Adrenal gland (tissue), 12 donors: Measurements from ENCODE around the gene DISP2. TPM values are rescaled to one million over a fixed set of nuclear protein-coding genes. Genes with fewer than 3 reads are reported as not detected.

ENCODE experiments used
- DNase-seq, 7 donors: peaks; one replicate each; pipeline ENCODE4 v3.0.0-alpha.2; 2019 to 2020
- H3K27ac ChIP-seq, 5 donors: fragments of 200-600 bp; sonication (generic) in 4 of 5; 1 replicate in 3 of 5; 2 replicates in 2 of 5; pipeline versions ENCODE4 v1.5.1 to v1.8.0; 2016 to 2020; ENCODE audit warnings: mild to moderate bottlenecking in 1 of 5
- H3K27me3 ChIP-seq: fragments of 200-600 bp; 2 replicates; pipeline ENCODE4 v1.8.0; 2021
- H3K36me3 ChIP-seq, 2 donors: fragments of 200-600 bp; replicated peaks in 1 of 2; 1 replicate in 1 of 2; 2 replicates in 1 of 2; pipeline versions ENCODE4 v1.5.1 to v1.8.0; 2018 to 2022
- H3K4me1 ChIP-seq, 2 donors: fragments of 200-600 bp; replicated peaks in 1 of 2; 1 replicate in 1 of 2; 2 replicates in 1 of 2; pipeline versions ENCODE4 v1.5.1 to v1.8.0; 2018 to 2021
- H3K4me3 ChIP-seq, 4 donors: fragments of 200-600 bp; sonication (generic) in 3 of 4; one replicate each; pipeline ENCODE4 v1.5.1; 2016 to 2018
- H3K9me3 ChIP-seq, 3 donors: fragments of 200-600 bp; sonication (generic) in 1 of 3; replicated peaks in 1 of 3; 1 replicate in 2 of 3; 2 replicates in 1 of 3; pipeline versions ENCODE4 v1.5.1 to v1.8.0; 2016 to 2021
- POLR2A ChIP-seq, 2 donors: fragments of 450-650 bp; IDR thresholded peaks; one replicate each; pipeline ENCODE4 v1.6.1; 2017; ENCODE audit warnings: antibody characterized with exemption in 2 of 2, mild to moderate bottlenecking in 2 of 2, moderate library complexity in 1 of 2
- WGBS, 4 donors: extraction: QIAGEN DNeasy Blood & Tissue Kit in 2 of 4; methylation state at CpG; one replicate each; pipeline versions ENCODE4 v1.1.5 to v1.1.7; 2013 to 2017; 5-methylcytosine and 5-hydroxymethylcytosine counted together
- intact Hi-C, 2 donors: fragments of 100-400 bp; cut with DNase I; formaldehyde crosslinking; loops; one replicate each; pipeline versions ENCODE4 v1.14.1 to v1.15.0; 2022 to 2023
- polyA plus RNA-seq, 3 donors: library from polyadenylated mRNA; stranded (reverse); fragments of 200-250 nt in 2 of 3; fragments of 350-450 nt in 1 of 3; fragmentation: Illumina TruSeq in 1 of 3; extraction: RNeasy Lipid Tissue Mini Kit (QIAGEN cat#74804) in 1 of 3; gene quantifications; one replicate each; pipeline ENCODE4 v1.2.3, GENCODE V29; 2013 to 2014
- total RNA-seq, 9 donors: library from RNA; depleted of rRNA in 4 of 9; stranded (reverse); fragments of >200 nt in 4 of 9; fragments of 120-200 nt in 1 of 9; fragmentation: NEBNext Ultra II Directional in 1 of 9; extraction: Animal tissue kit (Norgen Biotek cat#: 25700) in 1 of 9; gene quantifications; one replicate each; pipeline versions ENCODE4 v1.1.0 to v1.2.4, GENCODE V29; 2013 to 2023
- TF ChIP-seq, protein P1 (sequence below), 6 experiments: fragments of 450-650 bp in 4 of 6; fragments of 200-600 bp in 2 of 6; sonication (generic) in 1 of 6; IDR thresholded peaks; 1 replicate in 5 of 6; 2 replicates in 1 of 6; pipeline versions ENCODE4 v1.5.1 to v1.8.0; 2016 to 2021; ENCODE audit warnings: antibody characterized with exemption in 6 of 6, mild to moderate bottlenecking in 2 of 6, moderate library complexity in 1 of 6
- donor health status: healthy with polysubstance abuse.
- donor health status: Bipolar disorder and iron deficiency.
- donor health status: DM: yes; HTN: yes; CAD: no.
- donor health status: DM: no; HTN: no; CAD: no.
- donor health status: DM: no; HTN: no; CAD: no.
- donor health status: DM: yes; HTN: yes; CAD: no.

Gene DISP2
- total and polyA plus RNA-seq, 12 donors: 0.36 to 19.4 (median 1.2) TPM; not detected in 1

DNA sequence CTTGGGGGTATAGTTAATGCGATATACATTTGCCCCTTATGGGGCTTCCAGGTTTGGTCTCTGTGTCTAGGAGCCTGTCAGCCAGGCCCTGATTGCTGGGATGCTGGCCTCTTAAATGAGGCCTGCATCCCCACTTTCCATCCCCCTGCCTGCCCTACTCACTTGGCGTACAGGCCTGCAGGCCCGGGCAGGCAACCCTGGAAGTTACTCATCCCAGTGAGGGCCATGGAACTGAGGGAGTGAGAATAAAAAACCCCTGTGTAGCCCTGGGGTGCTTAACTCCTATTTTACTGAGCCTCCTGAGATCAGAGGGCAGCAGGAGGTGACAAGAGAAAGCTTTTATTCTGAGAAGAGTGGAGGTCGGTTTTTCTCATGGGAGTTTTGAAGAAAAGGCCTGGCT is 2.0 kb downstream of the DISP2 start:
- no peak overlapping the region for H3K27ac ChIP-seq
- no peak for DNase-seq
- intact Hi-C loops: loop anchor here (5.0 to 10.0 kb wide), 2 partner anchors 55 to 62 kb away; no protein-coding TSS in a partner anchor
- H3K4me3 ChIP-seq: no peak overlapping the region
- WGBS, 4 donors: 87 to 97% (median 91%) methylated on average over 4 of the region's 4 CpGs
- H3K9me3 ChIP-seq: no peaks in the 10 kb centered on the region
- TF ChIP-seq POLR2A (IDR thresholded peaks at IDR 0.05): no peak
- TF ChIP-seq, protein P1, sequence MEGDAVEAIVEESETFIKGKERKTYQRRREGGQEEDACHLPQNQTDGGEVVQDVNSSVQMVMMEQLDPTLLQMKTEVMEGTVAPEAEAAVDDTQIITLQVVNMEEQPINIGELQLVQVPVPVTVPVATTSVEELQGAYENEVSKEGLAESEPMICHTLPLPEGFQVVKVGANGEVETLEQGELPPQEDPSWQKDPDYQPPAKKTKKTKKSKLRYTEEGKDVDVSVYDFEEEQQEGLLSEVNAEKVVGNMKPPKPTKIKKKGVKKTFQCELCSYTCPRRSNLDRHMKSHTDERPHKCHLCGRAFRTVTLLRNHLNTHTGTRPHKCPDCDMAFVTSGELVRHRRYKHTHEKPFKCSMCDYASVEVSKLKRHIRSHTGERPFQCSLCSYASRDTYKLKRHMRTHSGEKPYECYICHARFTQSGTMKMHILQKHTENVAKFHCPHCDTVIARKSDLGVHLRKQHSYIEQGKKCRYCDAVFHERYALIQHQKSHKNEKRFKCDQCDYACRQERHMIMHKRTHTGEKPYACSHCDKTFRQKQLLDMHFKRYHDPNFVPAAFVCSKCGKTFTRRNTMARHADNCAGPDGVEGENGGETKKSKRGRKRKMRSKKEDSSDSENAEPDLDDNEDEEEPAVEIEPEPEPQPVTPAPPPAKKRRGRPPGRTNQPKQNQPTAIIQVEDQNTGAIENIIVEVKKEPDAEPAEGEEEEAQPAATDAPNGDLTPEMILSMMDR (IDR thresholded peaks at IDR 0.05): no peak
- no peaks in the 10 kb centered on the region for H3K27me3 ChIP-seq
- H3K36me3 ChIP-seq: no peaks in the 10 kb centered on the region
- H3K4me1 ChIP-seq: peaks cover 5 to 11% of the 10 kb centered on the region in 2 donors

DNA sequence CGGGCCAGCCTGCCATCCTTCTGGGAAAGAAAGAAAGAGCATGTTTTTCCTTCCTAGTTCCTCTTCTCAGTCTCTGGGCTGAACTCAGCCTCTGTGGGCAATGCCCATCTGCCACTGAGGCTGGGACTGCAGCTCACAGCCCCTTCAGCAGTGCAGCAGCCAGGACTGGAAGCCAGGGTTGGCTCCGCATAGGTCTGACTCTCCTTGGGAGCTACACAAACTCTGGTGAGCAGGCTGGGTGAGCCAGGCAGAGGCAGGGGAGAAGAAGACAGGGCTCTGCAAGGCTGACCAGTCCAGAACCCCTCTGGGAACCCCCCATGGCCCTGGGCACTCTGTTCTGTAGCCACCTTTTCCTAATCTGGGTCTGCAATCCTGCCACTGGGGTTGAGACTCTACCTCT is 3.6 kb downstream of the DISP2 start:
- WGBS, 4 donors: 80 to 97% (median 88%) methylated on average over 1 to 2 of the region's 2 CpGs
- TF ChIP-seq, protein P1 (IDR thresholded peaks at IDR 0.05): no peak
- TF ChIP-seq POLR2A (IDR thresholded peaks at IDR 0.05): no peak
- Histone ChIP-seq H3K4me1 (peaks cover 5 to 11% of the 10 kb centered on the region in 2 donors), H3K27ac (no peak overlapping the region), H3K36me3 (no peaks in the 10 kb centered on the region), H3K9me3 (no peaks in the 10 kb centered on the region), H3K4me3 (no peak overlapping the region), H3K27me3 (no peaks in the 10 kb centered on the region)
- intact Hi-C loops: loop anchor here (5.0 to 10.0 kb wide), 2 partner anchors 53 to 61 kb away; no protein-coding TSS in a partner anchor
- DNase-seq: no peak

DNA sequence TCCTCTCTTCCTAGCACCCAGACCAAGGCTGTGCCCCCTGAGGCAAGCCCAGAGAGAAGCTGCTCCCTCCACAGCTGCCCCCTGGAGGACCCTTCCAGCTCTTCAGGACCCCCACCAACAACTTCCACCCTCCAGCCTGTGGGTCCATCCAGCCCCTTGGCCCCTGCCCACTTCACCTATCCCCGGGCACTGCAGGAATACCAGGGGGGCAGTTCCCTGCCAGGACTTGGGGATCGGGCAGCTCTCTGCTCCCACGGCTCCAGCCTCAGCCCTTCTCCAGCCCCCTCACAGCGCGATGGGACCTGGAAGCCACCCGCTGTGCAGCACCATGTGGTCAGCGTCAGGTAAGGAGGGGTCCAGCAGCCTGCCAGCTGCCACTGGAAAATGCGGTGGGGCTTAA is 5.6 kb downstream of the DISP2 start:
- intact Hi-C loops: loop anchor here (5.0 to 10.0 kb wide), 2 partner anchors 51 to 59 kb away; no protein-coding TSS in a partner anchor
- TF ChIP-seq POLR2A (IDR thresholded peaks at IDR 0.05): no peak
- TF ChIP-seq, protein P1 (IDR thresholded peaks at IDR 0.05): no peak
- no peak overlapping the region for H3K4me3 ChIP-seq

DNA sequence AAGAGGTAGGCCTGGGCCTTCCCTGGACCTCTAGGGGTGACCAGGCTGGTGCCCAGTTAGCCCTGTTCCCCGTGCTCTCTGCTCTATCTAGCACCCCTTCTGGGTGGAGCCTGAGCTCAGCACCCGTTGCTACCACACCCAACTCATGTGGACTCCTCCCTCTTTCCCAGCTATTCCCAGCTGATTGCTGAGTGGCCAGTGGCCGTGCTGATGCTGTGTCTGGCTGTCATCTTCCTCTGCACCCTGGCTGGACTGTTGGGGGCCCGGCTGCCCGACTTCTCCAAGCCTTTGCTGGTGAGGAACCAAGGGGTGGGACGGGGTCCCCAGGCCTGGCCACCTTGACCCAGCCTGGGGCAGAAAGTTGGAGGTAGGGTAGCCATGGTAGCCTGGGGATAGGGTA is 6.2 kb downstream of the DISP2 start:
- no peaks in the 10 kb centered on the region for H3K36me3 ChIP-seq
- H3K27me3 ChIP-seq: no peaks in the 10 kb centered on the region
- no peak overlapping the region for H3K27ac ChIP-seq
- no peaks in the 10 kb centered on the region for H3K9me3 ChIP-seq
- no peak for DNase-seq
- 68 to 79% (median 78%) methylated on average over 5 to 6 of the region's 6 CpGs for WGBS, 4 donors
- no peak overlapping the region for H3K4me3 ChIP-seq
- intact Hi-C loops: loop anchor here (5.0 to 10.0 kb wide), 2 partner anchors 51 to 58 kb away; no protein-coding TSS in a partner anchor
- TF ChIP-seq POLR2A (IDR thresholded peaks at IDR 0.05): no peak
- TF ChIP-seq, protein P1 (IDR thresholded peaks at IDR 0.05): no peak
- H3K4me1 ChIP-seq: peaks cover 0 to 14% of the 10 kb centered on the region in 2 donors

More for the DNA sequence above, 5.6 kb downstream of the DISP2 start:
- H3K27ac ChIP-seq: no peak overlapping the region
- 85 to 91% (median 90%) methylated on average over 2 to 8 of the region's 8 CpGs for WGBS, 4 donors
- no peaks in the 10 kb centered on the region for H3K9me3 ChIP-seq
- H3K27me3 ChIP-seq: no peaks in the 10 kb centered on the region
- no peaks in the 10 kb centered on the region for H3K36me3 ChIP-seq
- no peak for DNase-seq
- peaks cover under 1 to 15% of the 10 kb centered on the region in 2 donors for H3K4me1 ChIP-seq
